HG03135 (cell line): ENCODE results near the gene ALCAM.

Experiments used
- ATAC-seq: cut with Tn5 transposase; IDR thresholded peaks from one replicate; pipeline ENCODE4 v1.9.1; 2021; ENCODE audit warnings: mild to moderate bottlenecking, moderate library complexity; ENCODE audit not compliant: unreplicated experiment

Gene ALCAM

DNA sequence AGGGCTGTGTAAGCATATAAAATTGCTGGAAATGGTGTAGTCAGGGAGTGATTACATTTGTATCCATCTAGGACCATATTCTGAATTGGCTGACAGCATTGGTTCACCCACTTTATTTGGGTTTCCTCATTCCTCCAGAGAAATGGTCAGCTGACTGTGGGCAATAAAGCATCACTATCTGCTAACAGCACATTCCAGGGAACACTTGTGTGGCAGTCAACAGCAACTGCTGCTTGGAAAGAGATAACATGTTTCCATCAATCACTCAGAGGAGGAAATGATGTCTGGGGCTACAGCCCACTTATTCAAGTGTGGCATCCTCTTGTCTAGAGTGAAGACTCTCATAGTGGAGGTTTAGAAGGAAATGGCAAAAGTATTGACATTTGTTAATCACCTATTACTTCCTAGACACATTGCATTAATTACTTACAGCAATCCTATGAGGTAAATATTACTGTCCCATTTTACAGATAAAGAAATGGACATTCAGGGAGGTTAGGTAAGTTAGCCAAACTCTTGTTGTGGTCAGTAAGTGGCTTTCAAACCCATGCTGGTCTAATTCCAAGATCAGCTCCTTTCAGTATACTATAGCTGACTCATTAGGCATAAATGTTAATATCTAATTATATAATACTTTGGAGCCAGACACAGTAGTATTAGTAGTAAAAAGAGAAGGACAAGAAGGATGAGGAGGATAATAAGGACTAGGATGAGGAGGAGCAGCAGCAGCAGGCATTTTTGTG is 247.8 kb downstream of the ALCAM start:
- no peak for ATAC-seq

GRCh38 chr3:105615814-105616213 is 249.1 kb downstream of the ALCAM start:
- ATAC-seq: no peak

- ATAC-seq: no peak
Observed at GRCh38 chr3:105616374-105617121, 249.8 kb downstream of the ALCAM start.

- no peak for ATAC-seq
Observed at GRCh38 chr3:105618556-105618955, 251.8 kb downstream of the ALCAM start.

- no peak for ATAC-seq
Observed at GRCh38 chr3:105619651-105620050, 252.9 kb downstream of the ALCAM start.

DNA sequence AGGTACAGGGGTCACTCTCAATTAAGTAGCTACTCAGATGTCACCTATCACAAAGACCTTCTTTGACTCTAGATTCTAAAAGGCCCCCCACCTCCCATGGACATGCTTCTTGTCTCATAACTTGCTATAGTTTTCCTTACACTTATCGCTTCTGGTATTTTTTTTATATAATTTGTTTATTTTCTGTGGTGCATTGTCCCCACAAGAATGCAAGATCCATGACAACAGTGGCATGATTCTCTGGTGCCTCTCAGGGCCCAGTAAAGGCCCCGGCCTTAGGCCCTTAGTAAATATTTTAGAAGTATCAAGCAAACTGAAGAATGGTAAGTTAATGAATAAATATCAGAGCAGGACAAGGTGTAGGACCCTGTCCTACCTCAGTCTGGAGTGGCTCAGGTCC is 253.5 kb downstream of the ALCAM start:
- no peak for ATAC-seq

GRCh38 chr3:105622169-105622568 is 255.5 kb downstream of the ALCAM start:
- no peak for ATAC-seq
